Measurements from ENCODE around the gene KCNIP3. TPM values are rescaled to one million over a fixed set of nuclear protein-coding genes. Genes with fewer than 3 reads are reported as not detected.

The KCNIP3 gene
- total RNA-seq, 1 donor from 2014 or later: 6.0 TPM

GRCh38 chr2:95384854-95385569 lies 87.9 kb downstream of the KCNIP3 start:
- Mint-ChIP-seq H3K4me3 (ENCODE audit: unreplicated experiment) (no peak overlapping the region), H3K9me3 (ENCODE audit: low read depth) (no peaks in the 10 kb centered on the region), H3K27ac (ENCODE audit: unreplicated experiment) (no peak overlapping the region), H3K4me1 (ENCODE audit: low read depth) (peaks cover 9% of the 10 kb centered on the region), H3K27me3 (ENCODE audit: low read depth) (peaks cover 13% of the 10 kb centered on the region), H3K36me3 (ENCODE audit: low read depth) (no peaks in the 10 kb centered on the region)
- TF ChIP-seq, protein P1, sequence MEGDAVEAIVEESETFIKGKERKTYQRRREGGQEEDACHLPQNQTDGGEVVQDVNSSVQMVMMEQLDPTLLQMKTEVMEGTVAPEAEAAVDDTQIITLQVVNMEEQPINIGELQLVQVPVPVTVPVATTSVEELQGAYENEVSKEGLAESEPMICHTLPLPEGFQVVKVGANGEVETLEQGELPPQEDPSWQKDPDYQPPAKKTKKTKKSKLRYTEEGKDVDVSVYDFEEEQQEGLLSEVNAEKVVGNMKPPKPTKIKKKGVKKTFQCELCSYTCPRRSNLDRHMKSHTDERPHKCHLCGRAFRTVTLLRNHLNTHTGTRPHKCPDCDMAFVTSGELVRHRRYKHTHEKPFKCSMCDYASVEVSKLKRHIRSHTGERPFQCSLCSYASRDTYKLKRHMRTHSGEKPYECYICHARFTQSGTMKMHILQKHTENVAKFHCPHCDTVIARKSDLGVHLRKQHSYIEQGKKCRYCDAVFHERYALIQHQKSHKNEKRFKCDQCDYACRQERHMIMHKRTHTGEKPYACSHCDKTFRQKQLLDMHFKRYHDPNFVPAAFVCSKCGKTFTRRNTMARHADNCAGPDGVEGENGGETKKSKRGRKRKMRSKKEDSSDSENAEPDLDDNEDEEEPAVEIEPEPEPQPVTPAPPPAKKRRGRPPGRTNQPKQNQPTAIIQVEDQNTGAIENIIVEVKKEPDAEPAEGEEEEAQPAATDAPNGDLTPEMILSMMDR (IDR thresholded peaks at IDR 0.05): no peak
- DNase-seq (ENCODE audit: low spot score): no peak

GRCh38 chr2:95385570-95385984 lies 88.4 kb downstream of the KCNIP3 start:
- Mint-ChIP-seq H3K27me3 (ENCODE audit: low read depth) (peaks cover 8% of the 10 kb centered on the region), H3K36me3 (ENCODE audit: low read depth) (no peaks in the 10 kb centered on the region), H3K27ac (ENCODE audit: unreplicated experiment) (no peak overlapping the region), H3K9me3 (ENCODE audit: low read depth) (no peaks in the 10 kb centered on the region), H3K4me1 (ENCODE audit: low read depth) (peaks cover 9% of the 10 kb centered on the region), H3K4me3 (ENCODE audit: unreplicated experiment) (no peak overlapping the region)
- no peak for DNase-seq (ENCODE audit: low spot score)
- TF ChIP-seq, protein P1 (IDR thresholded peaks at IDR 0.05): no peak

GRCh38 chr2:95386031-95386430 lies 88.9 kb downstream of the KCNIP3 start:
- Mint-ChIP-seq H3K4me1 (ENCODE audit: low read depth) (peaks cover 9% of the 10 kb centered on the region), H3K27ac (ENCODE audit: unreplicated experiment) (no peak overlapping the region), H3K4me3 (ENCODE audit: unreplicated experiment) (no peak overlapping the region), H3K9me3 (ENCODE audit: low read depth) (no peaks in the 10 kb centered on the region), H3K36me3 (ENCODE audit: low read depth) (no peaks in the 10 kb centered on the region), H3K27me3 (ENCODE audit: low read depth) (peaks cover 7% of the 10 kb centered on the region)
- DNase-seq (ENCODE audit: low spot score): no peak
- TF ChIP-seq, protein P1 (IDR thresholded peaks at IDR 0.05): no peak

GRCh38 chr2:95387358-95387757 lies 90.2 kb downstream of the KCNIP3 start:
- Mint-ChIP-seq H3K27ac (ENCODE audit: unreplicated experiment) (no peak overlapping the region), H3K4me3 (ENCODE audit: unreplicated experiment) (no peak overlapping the region), H3K4me1 (ENCODE audit: low read depth) (peaks cover 9% of the 10 kb centered on the region), H3K36me3 (ENCODE audit: low read depth) (no peaks in the 10 kb centered on the region), H3K9me3 (ENCODE audit: low read depth) (no peaks in the 10 kb centered on the region), H3K27me3 (ENCODE audit: low read depth) (peaks cover 3% of the 10 kb centered on the region)
- no peak for DNase-seq (ENCODE audit: low spot score)
- TF ChIP-seq, protein P1 (IDR thresholded peaks at IDR 0.05): no peak

GRCh38 chr2:95388091-95388692 lies 91.0 kb downstream of the KCNIP3 start:
- H3K27ac Mint-ChIP-seq (ENCODE audit: unreplicated experiment): no peak overlapping the region
- DNase-seq (ENCODE audit: low spot score): no peak

More at GRCh38 chr2:95388091-95388692, 91.0 kb downstream of the KCNIP3 start:
- TF ChIP-seq, protein P1 (IDR thresholded peaks at IDR 0.05): no peak
- Mint-ChIP-seq H3K36me3 (ENCODE audit: low read depth) (no peaks in the 10 kb centered on the region), H3K27me3 (ENCODE audit: low read depth) (peaks cover 3% of the 10 kb centered on the region), H3K9me3 (ENCODE audit: low read depth) (no peaks in the 10 kb centered on the region), H3K4me3 (ENCODE audit: unreplicated experiment) (no peak overlapping the region), H3K4me1 (ENCODE audit: low read depth) (peaks cover 9% of the 10 kb centered on the region)

Data from chondrocyte (in vitro differentiated cells).